Transverse colon (tissue), 4 donors: ENCODE measurements around the gene CORO2B.

Experiments
- CTCF ChIP-seq, 5 experiments: fragments of 200-600 bp in 3 of 5; fragments of 450-650 bp in 2 of 5; sonication (generic) in 3 of 5; IDR thresholded peaks; 1 replicate in 2 of 5; 2 replicates in 3 of 5; pipeline ENCODE4 v1.5.1; 2016 to 2017; ENCODE audit warnings: antibody characterized with exemption in 5 of 5, inconsistent platforms in 3 of 5, mild to moderate bottlenecking in 2 of 5, moderate library complexity in 1 of 5
- EP300 ChIP-seq: sonication (generic); formaldehyde crosslinking; IDR thresholded peaks from one replicate; pipeline ENCODE4 v1.6.1; 2017; ENCODE audit warnings: antibody characterized with exemption, low read depth
- POLR2AphosphoS5 ChIP-seq, 3 donors: sonication (generic); formaldehyde crosslinking; IDR thresholded peaks; one replicate each; pipeline ENCODE4 v1.6.1; 2016; ENCODE audit warnings: antibody characterized with exemption in 3 of 3

- TF ChIP-seq CTCF (IDR thresholded peaks at IDR 0.05) (no peak), EP300 (no peak), POLR2AphosphoS5 (IDR thresholded peaks at IDR 0.05) (no peak)
Observed at GRCh38 chr15:68681836-68682235, 103.0 kb downstream of the CORO2B start.
